NCI-H187 treated with DMSO at 0.1 percent for 48 hours (cell line): ENCODE data around the gene TAX1BP3.
A peak's percentile ranks its signal among the peaks of the same experiment; 100 is the strongest.
"Not testable (repeated sequence)": the region's sequence is repeated elsewhere in the genome, so short reads cannot be mapped to it uniquely, and the experiment has no call there.

Experiments used
- DNase-seq: peaks from one replicate; lab custom pipeline; 2025; lab: John Stamatoyannopoulos, UW

TAX1BP3 gene, protein sequence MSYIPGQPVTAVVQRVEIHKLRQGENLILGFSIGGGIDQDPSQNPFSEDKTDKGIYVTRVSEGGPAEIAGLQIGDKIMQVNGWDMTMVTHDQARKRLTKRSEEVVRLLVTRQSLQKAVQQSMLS

DNA sequence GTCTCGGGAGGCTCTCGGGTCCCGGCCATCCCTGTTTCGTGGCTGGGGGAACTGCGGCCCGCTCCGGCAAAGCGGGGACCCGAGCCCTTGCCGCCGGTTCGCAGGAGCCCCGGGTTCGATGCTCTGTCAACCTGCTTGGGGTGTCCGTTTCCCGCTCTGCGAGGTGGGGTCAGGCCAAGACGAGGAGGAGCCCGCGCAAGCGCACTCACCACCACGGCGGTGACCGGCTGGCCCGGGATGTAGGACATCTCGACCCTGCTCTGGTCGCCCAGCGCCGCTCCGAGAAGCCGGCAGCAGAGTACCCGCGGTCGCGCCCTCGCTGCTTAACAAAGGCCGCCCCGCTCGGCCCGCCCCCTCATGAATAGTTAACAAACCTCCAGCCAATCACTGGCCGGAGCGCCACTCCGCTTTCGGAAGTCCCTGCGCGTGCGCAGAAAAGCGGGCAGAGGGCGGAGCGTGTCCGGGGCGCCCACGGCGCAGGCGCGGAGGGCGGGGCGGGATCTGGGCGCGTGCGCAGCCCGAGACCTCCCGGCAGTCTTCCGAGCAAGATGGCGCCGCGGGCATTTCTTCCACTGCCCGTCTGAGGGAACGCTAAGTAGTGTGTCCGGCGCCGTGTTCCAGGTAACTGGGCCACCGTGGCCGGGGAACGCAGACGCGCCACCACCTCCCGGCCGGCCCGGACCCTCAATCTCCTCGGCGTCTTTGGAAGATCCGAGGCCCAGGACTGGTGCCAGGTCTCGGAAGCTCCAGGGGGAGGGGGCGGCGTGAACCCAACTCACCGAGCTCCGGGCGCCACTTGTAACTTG, at the start of gene TAX1BP3, which contains the start of gene EMC6:
Gene TAX1BP3 (minus strand): TSS at position 300 of the 806 bp plus-strand sequence. CDS start 52 bp downstream, at position 248.
Gene EMC6 (plus strand): TSS at position 534 of the 806 bp plus-strand sequence. CDS start 335 bp downstream, outside the sequence.
- peak; percentile 49 for DNase-seq

DNA sequence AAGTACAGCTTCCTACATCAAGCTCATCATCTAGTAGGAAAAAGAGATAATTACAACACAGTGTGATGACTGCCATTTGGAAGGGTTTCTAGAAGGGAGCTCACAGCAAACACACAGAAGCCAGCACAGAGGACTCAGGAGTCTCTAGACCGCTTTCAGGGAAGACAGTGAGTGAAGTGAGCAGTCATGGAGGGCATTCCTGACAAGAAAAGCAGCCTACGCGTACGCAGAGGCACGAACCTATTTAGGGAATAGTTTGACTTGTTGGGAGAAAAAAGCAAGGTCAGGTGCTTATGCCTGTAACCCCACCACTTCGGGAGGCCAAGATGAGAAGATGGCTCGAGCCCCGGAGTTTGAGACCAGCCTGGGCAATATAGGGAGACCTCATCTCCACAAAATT, 46.9 kb upstream of the TAX1BP3 start:
- no peak for DNase-seq

DNA sequence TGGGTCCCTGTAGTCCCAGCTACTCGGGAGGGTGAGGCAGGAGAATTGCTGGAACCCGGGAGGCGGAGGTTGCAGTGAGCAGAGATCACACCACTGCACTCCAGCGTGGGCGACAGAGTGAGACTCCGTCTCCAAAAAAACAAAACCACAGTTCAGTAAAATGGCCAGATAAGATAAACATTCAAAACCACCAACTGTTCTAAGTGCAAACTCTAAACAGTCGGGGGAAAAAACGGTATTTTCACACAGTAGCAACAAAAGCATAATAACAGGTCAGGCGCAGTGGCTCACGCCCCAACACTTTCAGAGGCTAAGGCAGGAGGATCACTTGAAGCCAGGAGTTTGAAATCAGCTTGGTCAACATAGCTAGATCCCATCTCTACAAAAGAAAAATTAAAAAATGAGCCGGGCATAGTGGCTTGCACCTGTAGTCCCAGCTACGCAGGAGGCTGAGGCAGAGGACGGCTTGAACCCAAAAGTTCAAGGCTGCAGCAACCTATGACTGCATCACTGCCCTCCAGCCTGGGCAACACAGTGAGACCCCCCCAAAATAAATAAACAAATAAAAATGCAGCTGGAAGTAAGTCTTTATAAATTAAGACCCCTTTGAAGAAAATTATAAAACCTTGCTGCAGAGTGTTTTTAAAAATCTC, 44.6 kb upstream of the TAX1BP3 start:
- no peak for DNase-seq

DNA sequence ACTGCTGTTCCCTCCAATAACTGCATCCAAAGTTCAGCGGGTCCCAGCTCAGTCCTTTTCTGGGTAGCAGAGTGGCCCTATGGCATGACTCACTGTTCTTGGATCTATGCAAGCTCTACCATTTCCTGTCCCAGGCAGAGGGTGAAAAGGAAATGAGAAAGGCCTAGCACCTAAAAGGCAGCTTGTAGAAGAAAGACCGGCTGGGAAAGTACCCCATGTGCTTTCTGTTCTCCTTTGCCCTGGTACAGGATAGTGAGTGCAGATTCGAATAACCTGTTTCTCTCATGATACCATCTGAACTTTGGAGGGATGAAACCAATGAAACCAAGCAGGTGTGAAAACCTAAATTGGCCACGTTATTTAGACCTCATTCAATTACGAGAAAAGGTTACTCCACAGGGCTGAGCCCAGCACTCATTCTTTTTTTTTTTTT, 42.6 kb upstream of the TAX1BP3 start:
- no peak for DNase-seq

DNA sequence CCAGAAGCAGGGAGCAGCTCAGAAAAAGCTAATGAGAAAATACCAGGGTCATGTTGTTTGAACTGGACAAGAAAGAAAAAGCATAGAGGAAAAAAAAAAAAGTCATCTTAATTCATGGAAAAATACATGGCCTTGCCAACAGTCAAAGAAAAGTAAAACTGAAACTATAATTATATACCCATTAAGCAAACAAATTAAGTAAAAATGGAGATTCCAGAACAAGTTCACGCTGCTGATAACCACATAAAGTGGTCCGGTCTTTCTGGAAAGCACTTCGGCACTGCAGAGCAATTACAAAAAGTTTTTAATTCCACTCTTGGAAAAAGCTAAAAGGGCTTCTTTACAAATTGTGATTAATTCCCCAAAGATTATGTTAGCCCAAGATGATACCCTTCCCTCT, 40.0 kb upstream of the TAX1BP3 start:
- no peak for DNase-seq

DNA sequence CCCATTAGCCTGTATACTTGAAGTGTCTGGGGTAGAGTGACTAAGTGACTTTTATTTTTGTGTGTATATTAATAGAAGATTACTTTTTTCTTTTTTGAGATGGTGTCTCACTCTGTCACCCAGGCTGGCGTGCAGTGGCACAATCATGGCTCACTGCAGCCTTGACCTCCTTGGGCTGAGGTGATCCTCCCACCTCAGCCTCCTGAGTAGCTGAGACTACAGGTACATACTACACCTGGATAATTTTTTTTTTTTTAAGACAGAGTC, 37.3 kb upstream of the TAX1BP3 start:
- not testable (repeated sequence) for DNase-seq

DNA sequence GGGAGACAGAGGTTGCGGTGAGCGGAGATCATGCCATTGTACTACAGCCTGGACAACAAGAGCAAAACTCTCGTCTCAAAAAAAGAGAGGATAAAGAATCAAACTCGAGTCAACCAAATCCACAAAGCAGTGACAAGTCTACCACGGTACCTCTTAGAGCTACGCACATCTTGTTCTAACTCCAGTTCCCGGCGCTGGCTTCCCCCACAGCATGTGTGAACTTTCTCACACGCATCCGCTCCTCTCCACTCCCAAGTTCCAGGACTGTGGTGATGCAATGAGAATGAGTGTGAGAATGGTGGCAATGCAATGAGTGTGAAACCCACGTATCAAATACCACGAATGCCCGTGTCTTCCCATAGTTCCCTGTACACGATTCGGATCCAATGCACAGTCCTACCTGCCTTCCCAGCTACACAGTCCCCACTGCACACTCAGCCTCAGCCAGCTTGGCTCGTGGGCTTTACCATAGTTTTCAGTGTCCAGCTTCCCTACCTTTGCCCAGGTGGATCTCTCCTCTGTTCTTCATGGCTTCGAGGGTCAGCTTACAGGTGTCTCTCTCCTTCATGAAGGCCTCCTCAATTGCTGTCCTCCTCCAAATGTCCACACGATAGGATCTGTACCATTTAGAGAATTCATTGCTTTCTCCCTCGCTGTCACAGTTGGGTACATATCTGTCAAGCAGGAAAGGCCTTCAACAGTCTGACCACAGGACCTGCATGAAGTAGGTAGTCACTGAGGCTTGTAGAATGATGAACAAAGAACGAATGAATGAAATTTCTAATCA, 36.7 kb upstream of the TAX1BP3 start:
- no peak for DNase-seq

DNA sequence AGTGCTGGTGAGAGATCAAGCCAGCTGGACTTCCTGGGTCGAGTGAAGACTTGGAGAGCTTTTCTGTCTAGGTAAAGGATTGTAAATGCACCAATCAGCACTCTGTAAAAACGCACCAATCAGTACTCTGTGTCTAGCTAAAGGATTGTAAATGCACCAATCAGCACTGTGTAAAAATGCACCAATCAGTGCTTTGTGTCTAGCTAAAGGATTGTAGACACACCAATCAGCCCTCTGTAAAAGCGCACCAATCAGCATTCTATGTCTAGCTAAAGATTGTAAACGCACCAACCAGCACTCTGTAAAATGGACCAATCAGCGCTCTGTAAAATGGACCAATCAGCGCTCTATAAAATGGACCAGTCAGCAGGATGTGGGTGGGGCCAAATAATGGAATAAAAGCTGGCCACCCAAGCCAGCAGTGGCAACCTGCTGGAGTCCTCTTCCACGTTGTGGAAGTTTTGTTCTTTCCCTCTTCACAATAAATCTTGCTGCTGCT, 33.7 kb upstream of the TAX1BP3 start:
- DNase-seq, result not testable (repeated sequence)

DNA sequence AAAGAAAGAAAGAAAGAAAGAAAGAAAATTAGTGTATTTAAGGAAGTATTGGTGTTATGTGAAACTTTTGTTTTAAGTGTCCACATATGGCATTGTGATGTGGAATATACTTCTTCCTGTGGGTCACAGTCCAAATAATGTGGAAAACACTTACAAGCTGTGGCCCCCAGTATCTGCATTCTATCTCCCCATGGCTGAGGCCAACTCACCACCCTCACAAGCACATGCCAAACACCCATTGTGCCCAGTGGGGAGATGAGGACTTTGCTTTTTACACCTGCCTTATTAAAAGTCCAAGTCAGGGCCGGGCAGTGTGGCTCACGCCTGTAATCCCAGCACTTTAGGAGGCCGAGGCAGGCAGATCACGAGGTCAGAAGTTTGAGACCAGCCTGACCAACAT, 31.6 kb upstream of the TAX1BP3 start:
- no peak for DNase-seq

DNA sequence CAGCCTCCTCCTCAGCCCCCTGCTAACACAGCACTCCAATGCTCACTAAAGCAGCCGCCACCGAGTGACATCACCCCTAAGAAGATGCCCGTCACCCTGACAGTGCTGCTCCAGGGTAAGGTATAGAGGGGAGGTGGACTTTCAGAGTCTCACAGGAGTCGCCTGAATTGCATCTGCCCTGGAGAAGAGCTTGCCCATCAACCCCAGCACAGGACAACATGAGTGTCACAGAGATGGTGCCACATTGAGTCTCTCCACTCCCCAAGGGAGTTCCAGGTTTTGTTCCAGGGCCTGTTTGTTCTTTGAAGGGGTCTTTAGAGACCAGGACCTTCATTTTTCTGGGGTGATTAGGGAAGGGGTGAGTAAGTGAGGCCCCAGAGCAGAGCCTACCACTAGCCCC, 29.8 kb upstream of the TAX1BP3 start:
- DNase-seq, result no peak

DNA sequence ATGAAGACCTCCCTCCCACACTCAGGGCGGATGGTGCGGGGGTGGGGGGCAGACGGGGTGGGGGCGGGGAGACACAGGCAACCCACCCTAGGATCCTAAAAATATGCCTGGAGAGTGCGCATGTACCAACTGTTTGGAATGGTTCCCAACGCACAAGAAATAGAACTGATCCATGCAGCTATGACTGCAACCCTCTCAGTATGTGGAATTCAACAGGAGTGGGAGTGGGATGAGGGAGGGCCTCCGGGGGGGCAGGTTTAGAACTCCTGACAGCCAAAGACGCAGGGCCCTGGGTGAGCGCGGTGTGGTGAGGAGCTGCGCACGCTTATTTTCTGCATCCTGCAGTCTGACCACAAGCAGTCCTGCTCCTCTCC, 28.7 kb upstream of the TAX1BP3 start:
- DNase-seq, result no peak

DNA sequence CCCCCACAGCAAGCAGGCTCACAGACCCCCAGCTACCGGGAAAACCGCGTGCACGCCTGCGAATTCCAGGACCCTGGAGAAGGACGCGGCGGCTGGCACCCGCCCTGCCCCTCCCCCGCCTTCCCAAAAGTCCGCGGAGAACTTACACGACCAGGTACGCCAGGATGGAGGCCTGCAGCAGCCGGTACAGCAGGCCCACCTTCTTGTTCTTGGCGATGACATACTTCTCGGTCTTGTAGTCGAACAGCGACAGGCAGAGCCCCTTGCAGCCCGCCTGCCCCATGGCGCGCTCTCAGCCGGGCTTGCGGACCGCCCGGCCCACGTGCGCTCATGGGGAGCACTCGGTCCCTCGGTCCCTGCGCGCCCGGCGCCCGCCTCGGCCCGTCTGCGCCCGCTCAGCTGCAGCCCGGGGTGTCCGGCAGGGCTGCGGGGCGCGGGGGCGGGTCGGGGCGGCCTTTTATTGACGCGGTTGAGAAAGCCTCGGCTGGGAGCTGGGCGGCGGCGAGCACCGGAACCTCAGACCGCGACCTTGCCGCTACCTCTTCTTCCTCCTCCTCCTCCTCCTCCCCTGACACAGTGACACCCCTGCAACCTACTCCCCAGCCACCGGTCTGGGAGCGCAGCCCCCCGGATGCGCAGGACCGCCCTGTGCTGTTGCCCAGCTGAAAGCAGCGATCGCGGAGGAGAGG, 27.5 kb upstream of the TAX1BP3 start, which contains the start of gene P2RX5:
Gene P2RX5 (minus strand): TSS at position 433 of the 689 bp plus-strand sequence. CDS start 150 bp downstream, at position 283.
- no peak for DNase-seq

DNA sequence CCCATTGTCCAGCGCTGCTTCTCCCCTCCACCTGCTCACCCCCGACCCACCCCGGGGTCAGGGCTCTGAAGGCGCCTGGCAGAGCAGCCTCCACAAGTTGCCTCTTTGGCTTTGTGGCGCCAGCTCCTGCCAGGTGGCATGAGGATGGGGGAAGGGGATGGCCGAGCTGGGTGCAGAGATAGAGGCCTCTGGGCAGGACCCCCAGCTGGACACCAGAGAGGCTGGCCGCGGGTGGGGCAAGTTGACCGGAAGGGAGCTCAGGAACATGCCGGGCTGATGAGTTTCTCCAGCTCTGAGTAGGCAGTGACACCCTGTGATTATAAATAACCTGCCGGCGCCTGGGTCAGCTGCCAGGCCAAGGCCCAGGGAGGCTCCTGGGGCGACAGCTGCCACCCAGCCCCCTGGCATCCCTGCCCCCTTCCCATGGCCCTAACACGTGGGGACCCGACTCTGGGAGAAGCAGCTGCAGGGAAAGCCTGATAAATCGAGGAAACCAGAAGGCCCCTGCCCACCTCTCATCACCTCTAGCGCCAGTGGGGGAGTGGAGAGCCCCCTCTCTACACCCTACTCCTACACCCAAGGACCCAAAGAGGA, 26.8 kb upstream of the TAX1BP3 start:
- no peak for DNase-seq

DNA sequence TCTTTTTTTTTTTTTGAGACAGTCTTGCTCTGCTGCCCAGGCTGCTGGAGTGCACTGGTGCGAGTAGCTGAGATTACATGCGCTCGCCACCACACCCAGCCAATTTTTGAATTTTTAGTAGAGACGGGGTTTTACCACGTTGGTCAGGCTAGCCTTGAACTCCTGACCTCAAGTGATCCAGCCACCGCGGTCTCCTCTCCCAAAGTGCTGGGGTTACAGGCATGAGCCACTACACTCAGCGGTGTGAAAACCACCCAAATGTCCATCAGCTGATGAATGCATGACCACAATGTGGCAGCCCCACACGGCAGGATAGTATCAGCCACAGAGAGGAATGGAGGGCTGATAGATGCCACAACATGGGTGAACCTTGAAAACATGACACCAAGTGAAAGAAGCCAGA, 25.5 kb upstream of the TAX1BP3 start:
- DNase-seq, result no peak

DNA sequence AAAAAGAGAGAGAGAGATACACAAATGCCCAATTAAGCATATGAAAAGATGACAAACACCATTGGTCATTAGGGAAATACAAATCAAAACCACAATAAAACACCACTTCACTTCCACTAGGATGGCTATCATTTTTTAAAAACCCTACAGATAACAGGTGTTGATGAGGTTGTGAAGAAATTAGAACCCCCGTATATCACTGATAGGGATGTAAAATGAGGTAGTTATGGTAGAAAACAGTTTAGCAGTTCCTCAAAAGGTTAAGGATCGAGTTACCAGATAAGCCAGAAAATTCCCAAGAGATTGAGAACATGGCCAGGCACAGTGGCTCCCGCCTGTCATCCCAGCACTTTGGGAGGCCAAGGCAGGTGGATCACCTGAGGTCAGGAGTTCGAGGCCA, 24.8 kb upstream of the TAX1BP3 start:
- DNase-seq, result no peak

DNA sequence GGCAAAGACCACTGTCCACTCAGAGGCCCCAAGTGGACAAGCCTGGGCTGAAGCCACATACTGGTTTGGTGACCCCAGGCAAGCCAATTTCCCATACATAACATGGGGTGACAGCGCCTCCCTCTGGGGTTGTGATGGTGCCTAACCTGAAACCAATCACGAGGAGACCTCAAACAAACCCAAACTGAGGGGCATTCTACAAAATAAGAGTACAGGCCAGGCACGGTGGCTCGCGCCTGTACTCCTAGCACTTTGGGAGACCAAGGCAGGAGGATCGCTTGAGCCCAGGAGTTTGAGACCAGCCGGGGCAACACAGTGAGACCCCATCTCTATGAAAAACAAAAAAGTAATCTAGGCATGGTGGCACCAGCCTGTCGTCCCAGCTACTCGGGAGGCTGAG, 24.0 kb upstream of the TAX1BP3 start:
- no peak for DNase-seq

DNA sequence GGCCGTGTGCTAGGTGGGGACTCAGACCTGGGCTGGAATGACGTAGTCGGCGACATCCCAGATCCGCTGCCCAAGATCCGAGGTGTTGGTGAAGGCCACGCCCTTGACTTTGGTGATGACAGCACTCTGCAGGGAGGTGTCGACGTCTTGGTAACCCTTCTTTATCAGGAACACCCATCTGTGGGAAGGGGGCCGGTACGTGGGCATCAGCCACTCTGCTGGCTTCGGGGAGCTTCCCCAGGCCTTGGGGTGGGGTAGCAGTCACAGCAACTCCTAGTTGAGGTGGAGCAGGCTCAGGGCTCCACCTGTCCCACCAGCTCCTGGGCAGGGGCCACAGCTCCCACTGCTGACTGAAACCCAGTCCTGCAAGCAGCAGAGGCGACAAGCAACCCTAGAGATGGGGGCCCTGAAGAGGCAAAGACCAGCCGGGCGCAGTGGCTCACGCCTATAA, 23.3 kb upstream of the TAX1BP3 start:
- DNase-seq, result no peak

DNA sequence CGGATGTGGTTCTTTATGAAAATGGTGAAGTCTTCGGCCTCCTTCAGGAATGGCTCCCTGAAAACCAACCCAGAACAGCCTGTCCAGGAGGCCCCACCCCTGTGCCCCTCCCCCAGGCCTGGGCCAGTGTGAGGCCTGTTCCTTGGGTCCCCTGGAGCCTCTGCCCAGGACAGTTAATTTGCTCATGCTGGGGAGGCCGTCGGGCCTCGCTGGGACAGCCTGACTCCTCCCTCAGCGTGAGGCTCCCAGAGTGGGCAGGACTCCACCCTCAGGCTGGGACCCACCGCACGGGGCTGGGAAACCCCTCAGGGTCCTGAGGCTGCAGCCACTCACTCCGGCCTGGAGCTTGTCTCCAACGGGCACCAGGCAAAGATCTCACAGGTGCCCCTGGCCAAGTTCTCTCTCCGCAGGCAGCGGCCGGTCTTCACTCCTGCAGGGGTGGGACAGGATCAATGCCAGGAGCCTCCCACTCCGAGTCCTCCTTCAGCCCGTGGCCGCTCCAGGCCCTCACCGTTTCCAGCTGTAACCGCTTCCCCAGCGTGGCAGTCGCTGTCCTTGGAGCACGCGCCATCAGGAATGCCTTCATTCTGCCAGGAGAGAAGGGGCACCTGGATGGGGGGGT, 21.8 kb upstream of the TAX1BP3 start:
- no peak for DNase-seq

DNA sequence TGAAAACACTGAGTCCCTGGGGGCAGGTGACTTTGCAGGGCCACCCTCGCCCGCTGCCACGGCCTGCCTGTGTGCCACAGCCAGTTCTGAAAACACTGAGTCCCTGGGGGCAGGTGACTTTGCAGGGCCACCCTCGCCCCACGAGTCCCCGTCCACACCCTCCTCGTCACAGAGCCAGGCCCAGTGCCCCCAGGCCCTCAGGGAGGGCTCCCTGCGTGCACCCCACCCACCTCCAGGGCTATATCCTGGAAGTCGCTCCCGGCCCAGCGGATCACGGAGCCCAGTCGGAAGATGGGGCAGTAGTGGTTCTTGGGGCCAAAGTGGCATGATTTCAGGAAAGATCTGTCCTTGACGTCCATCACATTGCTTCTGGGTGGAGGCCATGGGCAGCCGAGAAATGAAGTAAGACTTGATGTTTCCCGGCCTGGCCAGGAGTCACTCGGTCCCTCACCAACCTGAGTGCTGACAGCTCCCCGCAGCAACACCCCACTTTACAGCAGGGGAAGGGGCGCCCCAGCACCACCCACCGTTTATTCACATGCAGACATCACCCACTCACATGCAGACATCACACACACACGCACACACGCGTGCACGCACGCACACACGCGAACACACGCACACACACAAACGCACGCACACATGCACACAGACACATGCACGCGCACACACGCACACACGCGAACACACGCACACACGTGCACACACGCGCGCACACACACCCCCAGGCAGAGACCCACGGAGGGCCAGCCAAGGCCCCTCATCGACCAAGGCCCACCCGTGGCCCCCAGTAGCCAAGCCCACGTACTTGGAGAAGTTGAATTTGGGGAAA, 21.1 kb upstream of the TAX1BP3 start:
- no peak for DNase-seq

DNA sequence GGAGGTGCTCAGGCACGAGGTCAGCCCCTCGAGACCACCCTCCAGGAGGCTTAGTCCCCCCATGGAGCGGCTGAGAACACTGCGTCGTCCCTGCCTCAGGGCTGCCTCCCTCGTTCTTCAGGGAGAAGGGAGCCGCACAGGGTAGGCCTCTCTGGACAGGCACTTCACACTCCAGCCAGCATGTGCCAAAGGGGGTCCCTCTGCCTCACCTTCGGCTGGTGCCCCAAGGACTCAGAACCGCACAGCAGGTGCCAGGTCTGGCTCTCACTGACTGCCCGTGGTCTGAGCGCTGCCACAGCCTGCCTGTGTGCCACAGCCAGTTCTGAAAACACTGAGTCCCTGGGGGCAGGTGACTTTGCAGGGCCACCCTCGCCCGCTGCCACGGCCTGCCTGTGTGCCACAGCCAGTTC, 20.5 kb upstream of the TAX1BP3 start:
- no peak for DNase-seq
